ENCODE results near the gene PRRT1.

DNA sequence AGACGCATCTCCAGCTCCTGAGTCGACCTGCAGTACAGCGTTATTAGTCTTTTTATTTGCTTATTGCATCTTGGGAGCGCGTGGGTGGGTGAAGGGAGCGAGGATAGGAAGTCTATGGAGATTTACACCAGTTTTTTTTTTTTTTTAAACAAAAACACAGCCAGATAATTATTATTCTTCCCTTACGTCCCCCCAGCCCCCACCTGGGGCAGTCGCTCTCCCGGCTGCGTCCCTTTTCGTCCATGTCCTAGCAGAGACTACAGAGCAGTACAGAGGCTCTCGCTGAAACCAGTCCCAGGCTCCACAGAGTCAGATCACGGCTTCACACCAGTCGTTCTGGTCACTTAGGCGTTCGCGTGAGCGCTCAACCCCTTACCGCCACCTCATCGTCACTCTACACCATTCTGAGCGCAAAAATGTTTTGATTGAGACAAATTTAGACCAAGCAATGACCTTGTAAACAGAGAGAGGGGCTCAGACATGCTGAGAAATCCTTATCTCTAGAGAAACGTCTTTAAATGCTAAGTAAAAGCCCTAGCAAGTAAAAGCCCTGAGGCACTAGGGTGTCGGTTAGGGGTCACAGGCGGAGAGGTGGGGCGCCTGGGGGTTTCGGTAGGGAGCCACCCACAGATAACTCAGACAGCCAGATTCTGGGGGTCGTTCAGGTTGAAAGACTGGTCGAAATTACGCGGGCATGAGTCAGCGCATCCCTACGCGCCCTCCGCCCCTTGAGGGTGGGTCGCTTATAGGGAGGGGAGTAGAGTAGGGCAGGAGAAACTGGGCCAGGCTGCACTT, 1.2 kb upstream of the PRRT1 start:
- TF ChIP-seq CTCF (IDR thresholded peaks at IDR 0.05) (no peak), POLR2AphosphoS5 (IDR thresholded peaks at IDR 0.05) (no peak), POLR2A (IDR thresholded peaks at IDR 0.05) (no peak)

Measured in upper lobe of left lung (tissue), 4 donors.